ENCODE data around the gene BCAS2.
A peak's percentile ranks its signal among the peaks of the same experiment; 100 is the strongest.
"Not testable (repeated sequence)": the region's sequence is repeated elsewhere in the genome, so short reads cannot be mapped to it uniquely, and the experiment has no call there.

Gene BCAS2

DNA sequence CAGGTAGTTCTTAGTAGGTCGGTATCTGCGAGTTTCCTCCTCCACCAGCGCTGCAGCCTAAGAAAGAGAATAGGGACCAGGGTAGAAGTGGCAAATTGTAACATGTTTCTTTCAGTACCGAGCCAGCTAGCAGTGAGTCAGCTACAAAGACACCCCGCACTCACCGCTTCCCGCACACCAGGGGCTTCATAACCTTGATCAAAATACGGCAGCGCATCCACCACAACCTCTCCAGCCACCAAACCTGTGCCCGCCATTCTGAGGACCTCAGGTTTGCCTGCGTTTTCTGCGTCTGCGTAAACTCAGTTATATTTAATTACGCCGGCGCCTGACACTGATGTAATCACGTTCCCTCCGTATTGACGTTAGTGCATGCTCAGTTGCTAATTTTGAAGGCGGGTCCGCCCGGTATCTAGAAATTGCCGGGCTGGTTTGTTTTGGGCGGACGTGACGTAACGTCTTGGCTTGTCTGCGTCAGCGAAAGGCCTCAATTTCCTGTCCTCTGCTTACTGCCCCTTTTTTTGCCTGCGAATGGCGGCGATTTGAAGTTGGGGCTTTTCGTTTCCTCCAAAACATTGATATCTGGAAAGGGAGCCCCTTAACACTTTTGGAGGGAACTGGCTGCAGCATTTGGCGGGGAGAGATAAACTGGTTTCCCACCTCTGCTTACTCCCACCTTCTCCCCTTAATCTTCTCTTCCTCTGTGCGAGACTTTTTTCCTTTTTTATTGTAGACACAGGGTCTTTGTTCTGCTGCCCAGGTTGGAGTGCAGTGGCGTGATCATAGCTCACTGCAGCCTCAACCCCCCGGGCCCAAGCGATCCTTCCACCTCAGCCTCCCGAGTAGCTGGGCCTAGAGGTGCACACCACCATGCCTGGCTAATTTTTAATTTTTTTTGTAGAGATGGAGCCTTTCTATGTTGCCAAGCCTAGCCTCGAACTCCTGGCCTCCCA is at the start of gene BCAS2:
TSS of gene BCAS2 (minus strand) at position 281 of the 953 bp plus-strand sequence. CDS start at position 257, 24 bp downstream.
- DNase-seq, result peak; percentile 98 to 99

GRCh38 chr1:114627107-114627506 is 45.7 kb upstream of the BCAS2 start:
- DNase-seq, result no peak

DNA sequence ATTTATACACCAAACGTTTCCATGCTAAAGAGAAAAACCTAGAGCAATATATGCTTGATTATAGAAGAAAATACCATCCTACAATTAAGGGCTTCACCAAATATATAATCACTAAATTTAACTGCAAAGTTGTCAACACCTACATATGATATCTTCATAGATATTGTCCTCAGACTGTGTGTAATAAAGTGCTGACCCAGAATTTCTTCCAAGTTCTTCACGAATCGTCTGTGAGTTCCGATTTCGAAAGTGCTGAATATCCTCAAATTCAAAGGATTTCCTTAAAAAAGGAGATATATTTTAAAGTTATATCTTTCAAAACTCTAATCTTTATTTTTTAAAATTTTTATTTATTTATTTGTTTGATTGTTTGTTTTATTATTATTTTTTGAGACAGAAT is 41.9 kb upstream of the BCAS2 start:
- DNase-seq, result no peak

DNA sequence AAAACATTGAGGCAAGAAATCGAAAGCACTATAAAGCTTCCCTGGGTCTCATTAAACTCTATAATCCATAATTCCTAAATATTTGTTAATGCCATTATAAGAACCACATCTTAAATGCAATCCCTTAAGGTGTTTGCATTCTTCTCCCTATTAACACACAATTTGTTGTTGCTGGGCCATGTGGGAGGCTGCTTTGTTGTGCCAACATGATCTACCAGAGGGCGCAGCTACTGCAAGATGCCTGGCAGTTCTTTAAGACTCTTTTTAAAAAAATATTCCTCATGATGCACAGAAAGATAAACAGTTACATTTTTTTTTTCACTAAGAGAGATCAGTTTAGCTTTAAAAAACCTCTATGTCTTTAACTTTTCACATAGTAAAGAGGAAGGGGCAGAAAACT is 39.0 kb upstream of the BCAS2 start:
- DNase-seq, result no peak

- DNase-seq, result no peak
Observed at GRCh38 chr1:114618606-114619005, 37.2 kb upstream of the BCAS2 start.

GRCh38 chr1:114610546-114611245 is 29.3 kb upstream of the BCAS2 start:
- DNase-seq, result no peak

DNA sequence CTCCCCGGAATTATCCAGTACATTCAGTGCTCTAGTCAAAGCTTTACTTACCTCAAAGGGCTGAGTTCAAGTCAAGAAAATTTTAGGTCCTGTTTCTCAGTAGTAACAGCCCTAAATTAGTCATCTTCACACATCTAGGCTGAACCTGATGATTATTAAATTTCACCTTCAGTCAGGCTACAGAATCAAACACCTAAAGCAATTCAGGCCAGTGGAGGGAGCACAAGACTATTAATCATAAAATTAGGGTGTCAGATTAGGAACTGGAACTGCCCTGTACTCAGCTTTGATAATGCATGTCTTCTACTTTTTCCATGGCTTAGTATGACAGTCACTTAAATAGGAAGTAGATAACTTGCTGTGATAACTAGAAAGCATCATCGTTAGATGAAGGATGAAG is 28.4 kb upstream of the BCAS2 start:
- DNase-seq, result no peak

GRCh38 chr1:114609026-114609425 is 27.6 kb upstream of the BCAS2 start:
- no peak for DNase-seq

DNA sequence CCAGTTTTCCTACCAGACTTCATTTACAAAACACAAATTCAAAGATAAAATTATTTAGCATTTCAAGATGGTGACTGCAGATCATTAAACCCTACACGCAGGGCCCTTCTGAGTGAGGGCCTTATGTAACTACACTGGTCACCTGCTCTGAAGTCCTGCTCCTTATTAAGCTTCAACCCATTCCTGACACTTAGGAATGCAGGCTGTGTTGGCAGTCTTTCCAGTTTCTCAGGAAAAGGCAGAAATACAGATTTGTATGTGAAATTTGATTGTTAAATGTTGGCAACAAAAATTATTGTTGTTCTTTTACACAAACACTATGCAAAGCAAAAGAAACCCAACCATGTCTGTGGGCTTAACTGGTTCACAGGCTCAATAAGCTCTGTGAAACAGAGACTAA is 25.8 kb upstream of the BCAS2 start:
- no peak for DNase-seq

GRCh38 chr1:114597949-114598348 is 16.5 kb upstream of the BCAS2 start:
- DNase-seq, result no peak

GRCh38 chr1:114595602-114596001 is 14.2 kb upstream of the BCAS2 start:
- DNase-seq, result no peak

GRCh38 chr1:114594046-114594445 is 12.6 kb upstream of the BCAS2 start:
- no peak for DNase-seq

DNA sequence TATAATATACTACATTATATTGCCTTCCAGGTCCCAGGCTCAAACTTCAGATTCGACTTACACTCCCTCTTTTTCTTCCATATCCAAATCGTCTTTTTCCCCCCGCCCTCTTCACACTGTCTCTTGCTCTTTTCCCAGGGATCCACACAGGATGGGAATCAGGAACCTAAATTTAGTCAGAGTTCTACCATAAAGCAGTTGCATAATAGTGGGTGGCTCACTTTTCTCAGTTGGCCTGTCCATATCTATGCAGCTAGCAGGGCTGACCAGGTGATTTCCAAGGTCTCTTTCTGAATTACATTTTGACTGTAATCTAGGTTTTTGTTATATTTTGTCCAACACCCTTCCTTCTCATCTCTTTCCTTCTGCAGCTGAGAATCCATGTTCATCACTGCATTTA is 7.7 kb upstream of the BCAS2 start:
- DNase-seq, result no peak

GRCh38 chr1:114588196-114588689 is 6.8 kb upstream of the BCAS2 start:
- no peak for DNase-seq

DNA sequence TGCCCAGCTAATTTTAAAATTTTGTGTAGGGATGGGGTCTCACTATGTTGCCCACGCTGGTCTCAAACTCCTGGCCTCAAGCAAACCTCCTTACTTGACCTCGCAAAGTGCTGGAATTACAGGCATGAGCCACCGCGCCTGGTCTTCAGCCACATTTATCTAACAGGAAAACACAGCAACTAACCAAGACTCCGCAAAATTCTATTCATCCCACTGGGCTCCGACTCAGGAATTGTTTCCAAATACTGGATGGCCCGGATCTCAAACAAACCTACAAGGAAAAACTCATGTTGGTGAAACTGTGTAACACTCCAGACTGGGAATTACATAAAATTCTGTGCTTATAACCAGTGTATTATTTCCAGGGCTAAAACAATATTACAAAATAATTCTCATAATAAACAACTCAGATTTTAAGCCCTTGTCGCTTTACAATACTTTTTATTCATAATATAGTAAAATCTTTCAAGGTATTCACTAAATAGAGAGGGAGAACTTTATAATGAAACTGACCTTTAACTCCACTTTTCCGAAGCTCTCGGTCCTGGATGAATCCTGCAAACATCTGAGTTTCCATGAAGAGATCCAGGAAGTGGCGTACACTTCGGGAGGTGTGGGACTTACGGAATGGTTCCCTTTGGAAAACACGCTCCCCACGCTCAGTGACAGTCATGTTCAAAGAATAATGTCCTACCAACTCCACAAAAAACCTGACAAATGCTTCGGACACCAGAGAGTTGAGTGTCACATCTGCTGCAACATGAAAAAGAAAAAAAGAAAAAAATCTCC is 6.0 kb upstream of the BCAS2 start:
- DNase-seq, result no peak

DNA sequence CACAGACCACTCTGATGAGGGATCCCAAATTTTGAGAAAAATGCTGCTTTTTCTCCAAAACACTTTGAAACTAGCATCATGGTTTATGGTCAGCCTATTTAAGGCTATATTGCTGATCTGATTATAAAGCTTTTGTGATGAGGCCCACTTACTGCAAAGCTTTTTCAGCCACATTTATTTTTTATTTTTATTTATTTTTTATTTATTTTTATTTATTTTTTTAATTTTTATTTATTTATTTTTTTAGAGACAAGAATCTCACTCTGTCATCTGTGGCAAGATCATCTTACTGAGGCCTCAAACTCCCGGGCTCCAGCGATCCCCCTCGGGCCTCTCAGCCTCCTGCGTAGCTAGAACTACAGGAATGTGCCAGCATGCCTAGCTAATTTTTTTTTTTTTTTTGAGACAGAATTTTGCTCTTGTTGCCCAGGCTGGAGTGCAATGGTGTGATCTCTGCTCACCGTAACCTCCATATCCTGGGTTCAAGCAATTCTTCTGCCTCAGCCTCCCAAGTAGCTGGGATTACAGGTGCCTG is 5.2 kb upstream of the BCAS2 start:
- no peak for DNase-seq

DNA sequence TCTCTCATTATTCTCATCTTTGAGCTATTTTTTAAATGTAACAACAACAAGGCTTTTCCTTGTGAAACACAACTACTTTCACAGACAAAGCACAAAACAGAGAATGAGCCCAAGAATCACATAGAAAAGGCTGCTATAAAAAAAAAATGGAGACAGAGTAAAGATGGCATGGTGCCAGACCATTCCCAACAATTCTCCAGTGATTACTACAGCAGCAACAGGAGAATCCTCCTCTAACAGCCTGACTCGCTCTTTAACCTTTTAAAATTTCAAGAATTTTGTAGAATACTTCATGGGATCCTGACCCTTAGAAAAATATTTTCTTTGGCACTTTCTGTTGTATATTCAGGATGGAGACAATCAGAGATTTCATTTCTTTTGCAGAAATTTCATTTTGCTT is 3.8 kb upstream of the BCAS2 start:
- DNase-seq, result no peak

GRCh38 chr1:114574365-114574764 is 7.0 kb downstream of the BCAS2 start:
- no peak for DNase-seq

- DNase-seq, result no peak
Observed at GRCh38 chr1:114564141-114564540, 17.3 kb downstream of the BCAS2 start.

GRCh38 chr1:114562978-114563510 is 18.4 kb downstream of the BCAS2 start:
- not testable (repeated sequence) for DNase-seq

DNA sequence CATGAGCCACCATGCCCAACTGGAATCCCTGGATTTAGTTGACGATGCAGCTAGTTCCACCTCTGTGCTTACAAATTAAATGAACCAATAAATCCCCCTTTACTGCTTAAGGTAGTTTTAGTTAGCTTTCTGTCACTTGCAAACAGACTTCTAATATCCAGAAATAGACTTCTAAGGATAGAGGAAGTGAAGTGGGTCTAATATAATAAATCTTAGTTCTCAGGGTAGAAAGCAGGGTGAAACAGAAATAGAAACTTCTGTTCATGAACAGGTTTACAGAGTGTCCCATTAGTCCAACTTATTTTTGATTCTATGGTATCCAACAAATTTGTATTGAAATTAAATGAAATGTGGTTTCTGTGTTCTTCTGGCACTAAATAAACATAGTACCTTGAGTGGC is 20.1 kb downstream of the BCAS2 start:
- DNase-seq, result no peak

DNA sequence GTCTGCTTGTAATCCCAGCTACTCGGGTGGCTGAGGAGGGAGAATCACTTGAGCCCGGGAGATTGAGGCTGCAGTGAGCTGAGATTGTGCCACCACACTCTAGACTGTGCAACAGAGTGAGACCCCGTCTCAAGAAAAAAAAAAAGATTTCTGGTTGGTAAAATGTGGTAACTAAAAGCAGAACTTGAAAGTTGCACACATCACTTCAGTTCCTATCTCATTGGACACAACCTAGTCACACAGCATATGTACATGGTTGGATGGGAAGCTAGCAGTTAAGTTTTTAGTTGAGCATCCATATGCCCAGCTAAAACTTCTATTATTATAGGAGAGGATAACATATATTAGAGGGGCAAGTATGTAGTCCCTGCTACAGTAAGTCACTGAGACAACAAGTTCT is 22.1 kb downstream of the BCAS2 start:
- peak; percentile 9 to 12 for DNase-seq

GRCh38 chr1:114558544-114558943 is 22.9 kb downstream of the BCAS2 start:
- peak; percentile 45 to 66 for DNase-seq

Data from Kasumi-1 (cell line).